ENCODE measurements around the gene CASR. TPM values are rescaled to one million over a fixed set of nuclear protein-coding genes. Genes with fewer than 3 reads are reported as not detected.
"Not testable (repeated sequence)": the region's sequence is repeated elsewhere in the genome, so short reads cannot be mapped to it uniquely, and the experiment has no call there.

The CASR gene
- total RNA-seq, 1 experiment from 2014 or later = not detected

DNA sequence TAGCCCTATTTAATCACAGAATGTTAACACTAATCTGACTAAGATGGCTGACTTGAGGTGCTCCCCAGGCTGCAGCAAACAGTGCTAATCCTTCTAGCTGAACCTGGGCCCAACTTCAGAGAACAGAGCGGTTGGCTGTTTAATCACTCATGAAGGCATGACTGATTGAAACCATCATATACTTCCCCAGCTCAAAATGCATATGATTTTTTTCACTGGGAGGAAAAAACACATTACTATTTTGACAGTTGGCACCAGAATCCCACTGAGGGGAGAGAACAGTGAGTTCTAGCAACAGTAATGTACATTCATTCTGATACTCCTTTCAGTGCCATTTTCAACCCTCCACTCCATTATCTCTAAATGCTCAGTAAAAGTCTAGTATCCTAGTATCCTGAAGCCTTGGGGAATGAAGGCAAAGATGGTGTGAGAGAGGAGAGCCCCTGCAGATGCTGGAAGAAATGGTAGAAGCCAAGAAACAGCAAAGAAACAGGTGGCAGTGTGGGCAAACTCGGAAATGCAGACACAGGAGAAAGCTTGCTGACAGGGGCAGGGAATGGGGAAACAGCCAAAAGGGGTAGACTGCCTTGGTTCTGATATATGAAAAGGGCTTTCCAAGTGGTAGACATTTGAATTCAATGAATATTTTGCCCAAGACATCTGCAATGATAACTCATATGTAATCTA lies 34.4 kb upstream of the CASR start:
- no peaks in the 10 kb centered on the region for H3K9me2 ChIP-seq (replicated peaks; ENCODE audit: low read length)
- TF ChIP-seq EZH2 (IDR thresholded peaks at IDR 0.05; ENCODE audit: low read length, unreplicated experiment) = no peak
- TF ChIP-seq, protein P1, sequence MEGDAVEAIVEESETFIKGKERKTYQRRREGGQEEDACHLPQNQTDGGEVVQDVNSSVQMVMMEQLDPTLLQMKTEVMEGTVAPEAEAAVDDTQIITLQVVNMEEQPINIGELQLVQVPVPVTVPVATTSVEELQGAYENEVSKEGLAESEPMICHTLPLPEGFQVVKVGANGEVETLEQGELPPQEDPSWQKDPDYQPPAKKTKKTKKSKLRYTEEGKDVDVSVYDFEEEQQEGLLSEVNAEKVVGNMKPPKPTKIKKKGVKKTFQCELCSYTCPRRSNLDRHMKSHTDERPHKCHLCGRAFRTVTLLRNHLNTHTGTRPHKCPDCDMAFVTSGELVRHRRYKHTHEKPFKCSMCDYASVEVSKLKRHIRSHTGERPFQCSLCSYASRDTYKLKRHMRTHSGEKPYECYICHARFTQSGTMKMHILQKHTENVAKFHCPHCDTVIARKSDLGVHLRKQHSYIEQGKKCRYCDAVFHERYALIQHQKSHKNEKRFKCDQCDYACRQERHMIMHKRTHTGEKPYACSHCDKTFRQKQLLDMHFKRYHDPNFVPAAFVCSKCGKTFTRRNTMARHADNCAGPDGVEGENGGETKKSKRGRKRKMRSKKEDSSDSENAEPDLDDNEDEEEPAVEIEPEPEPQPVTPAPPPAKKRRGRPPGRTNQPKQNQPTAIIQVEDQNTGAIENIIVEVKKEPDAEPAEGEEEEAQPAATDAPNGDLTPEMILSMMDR (conservative IDR thresholded peaks at IDR 0.05; ENCODE audit: low read depth, low read length) = no peak
- no peak for TF ChIP-seq EZH2phosphoT487 (IDR thresholded peaks at IDR 0.05; ENCODE audit: borderline replicate concordance, low read length)
- no peak overlapping the region for H3K9ac ChIP-seq (ENCODE audit: low read length)
- peaks cover 7% of the 10 kb centered on the region; the same call in 1 of the 2 replicates for H3K9me3 ChIP-seq (ENCODE audit: low read length)
- H3K4me2 ChIP-seq (ENCODE audit: low read length) = no peak overlapping the region
- no peak overlapping the region for H2AFZ ChIP-seq (ENCODE audit: low read length)
- no peak for ATAC-seq
- H3K36me3 ChIP-seq (ENCODE audit: low read depth, low read length) = no peaks in the 10 kb centered on the region
- CTCF ChIA-PET = no interaction called here
- intact Hi-C loops (cut with micrococcal nuclease) = no loop called here
- no peaks in the 10 kb centered on the region for H3K27me3 ChIP-seq (ENCODE audit: low read length)
- no TSS peak for BruUV-seq (replicated peaks)
- no peaks in the 10 kb centered on the region for H3K4me1 ChIP-seq (ENCODE audit: insufficient read depth, low read length)
- POLR2A ChIA-PET (ENCODE audit: unreplicated experiment) = no interaction called here
- no peaks in the 10 kb centered on the region for H3F3A ChIP-seq (ENCODE audit: low read length, unreplicated experiment)
- no peak for DNase-seq
- no peak overlapping the region for H3K4me3 ChIP-seq (ENCODE audit: low read length)
- no peaks in the 10 kb centered on the region for H3K79me2 ChIP-seq (ENCODE audit: low read length)
- no peaks in the 10 kb centered on the region for H4K20me1 ChIP-seq (ENCODE audit: low read length)
- no peak overlapping the region for H3K27ac ChIP-seq (ENCODE audit: low read length)

DNA sequence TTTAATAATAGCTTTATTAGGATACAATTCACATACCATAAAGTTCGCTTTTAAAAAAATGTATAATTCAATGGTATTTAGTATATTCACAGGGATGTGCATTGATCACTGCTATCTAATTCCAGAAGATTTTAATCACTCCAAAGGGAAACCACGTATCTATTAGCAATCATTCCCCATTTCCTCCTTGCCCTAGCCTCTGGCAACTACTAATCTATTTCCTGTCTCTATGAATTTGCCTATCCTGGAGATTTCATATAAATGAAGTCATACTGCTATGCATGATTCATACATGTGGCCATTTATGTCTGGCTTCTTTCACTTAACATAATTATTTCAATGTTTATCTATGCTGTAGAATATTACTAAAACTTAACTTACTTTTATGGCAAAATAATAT lies 32.0 kb upstream of the CASR start:
- TF ChIP-seq, protein P1 (conservative IDR thresholded peaks at IDR 0.05; ENCODE audit: low read depth, low read length) = no peak
- TF ChIP-seq EZH2phosphoT487 (IDR thresholded peaks at IDR 0.05; ENCODE audit: borderline replicate concordance, low read length) = no peak
- no peak for TF ChIP-seq EZH2 (IDR thresholded peaks at IDR 0.05; ENCODE audit: low read length, unreplicated experiment)
- no peaks in the 10 kb centered on the region for H3K9me2 ChIP-seq (replicated peaks; ENCODE audit: low read length)
- no peaks in the 10 kb centered on the region for H3K36me3 ChIP-seq (ENCODE audit: low read depth, low read length)
- peak; percentile 36 for DNase-seq
- no TSS peak for BruUV-seq (replicated peaks)
- ChIA-PET CTCF (no interaction called here), POLR2A (ENCODE audit: unreplicated experiment) (interaction anchor here (0.8 kb wide), 1 partner anchor 124 kb away, joined by 17 read pairs; no protein-coding TSS in a partner anchor)
- no peaks in the 10 kb centered on the region for H3K4me1 ChIP-seq (ENCODE audit: insufficient read depth, low read length)
- H3K9ac ChIP-seq (ENCODE audit: low read length) = no peak overlapping the region
- no peaks in the 10 kb centered on the region for H3K79me2 ChIP-seq (ENCODE audit: low read length)
- H3K27ac ChIP-seq (ENCODE audit: low read length) = no peak overlapping the region
- no peaks in the 10 kb centered on the region for H3K27me3 ChIP-seq (ENCODE audit: low read length)
- no peak overlapping the region for H3K4me2 ChIP-seq (ENCODE audit: low read length)
- no peaks in the 10 kb centered on the region for H4K20me1 ChIP-seq (ENCODE audit: low read length)
- intact Hi-C loops (cut with micrococcal nuclease) = no loop called here
- H3K9me3 ChIP-seq (ENCODE audit: low read length) = peaks cover 15% of the 10 kb centered on the region
- no peak overlapping the region for H2AFZ ChIP-seq (ENCODE audit: low read length)
- no peak for ATAC-seq
- H3F3A ChIP-seq (ENCODE audit: low read length, unreplicated experiment) = no peaks in the 10 kb centered on the region
- H3K4me3 ChIP-seq (ENCODE audit: low read length) = no peak overlapping the region

DNA sequence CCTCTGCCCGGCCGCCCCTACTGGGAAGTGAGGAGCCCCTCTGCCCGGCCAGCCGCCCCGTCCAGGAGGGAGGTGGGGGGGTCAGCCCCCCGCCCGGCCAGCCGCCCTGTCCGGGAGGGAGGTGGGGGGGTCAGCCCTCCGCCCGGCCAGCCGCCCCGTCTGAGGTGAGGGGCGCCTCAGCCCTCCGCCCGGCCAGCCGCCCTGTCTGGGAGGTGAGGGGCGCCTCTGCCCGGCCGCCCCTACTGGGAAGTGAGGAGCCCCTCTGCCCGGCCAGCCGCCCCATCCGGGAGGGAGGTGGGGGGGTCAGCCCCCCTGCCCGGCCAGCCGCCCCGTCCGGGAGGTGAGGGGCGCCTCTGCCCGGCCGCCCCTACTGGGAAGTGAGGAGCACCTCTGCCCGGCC lies 18.5 kb upstream of the CASR start:
- H3K9me2 ChIP-seq (replicated peaks; ENCODE audit: low read length); H3K27me3 ChIP-seq (ENCODE audit: low read length); H4K20me1 ChIP-seq (ENCODE audit: low read length); BruUV-seq (replicated peaks); intact Hi-C loops (cut with micrococcal nuclease); H3F3A ChIP-seq (ENCODE audit: low read length, unreplicated experiment); H3K4me2 ChIP-seq (ENCODE audit: low read length); H3K9ac ChIP-seq (ENCODE audit: low read length); H3K9me3 ChIP-seq (ENCODE audit: low read length); H3K79me2 ChIP-seq (ENCODE audit: low read length); H3K36me3 ChIP-seq (ENCODE audit: low read depth, low read length); H3K4me3 ChIP-seq (ENCODE audit: low read length); ATAC-seq; CTCF ChIA-PET; H3K27ac ChIP-seq (ENCODE audit: low read length); H3K4me1 ChIP-seq (ENCODE audit: insufficient read depth, low read length); POLR2A ChIA-PET (ENCODE audit: unreplicated experiment); DNase-seq; H2AFZ ChIP-seq (ENCODE audit: low read length): not testable (repeated sequence)

All from PC-3 (cell line).